K562 (cell line): ENCODE data around the gene SCIN. TPM values are rescaled to one million over a fixed set of nuclear protein-coding genes. Genes with fewer than 3 reads are reported as not detected.

Source experiments
- ADNP ChIP-seq: fragments of 200-800 bp; sonication (Bioruptor generic); IDR thresholded peaks from 2 replicates; pipeline ENCODE4 v1.6.1; 2016; ENCODE audit warnings: missing genetic modification characterization, missing compliant biosample characterization
- BCL6 ChIP-seq: fragments of 250-450 bp; sonication (Bioruptor Pico); IDR thresholded peaks from 2 replicates; pipeline ENCODE4 v1.4.0; 2020
- CBX8 ChIP-seq: fragments of 200-600 bp; sonication (generic); IDR thresholded peaks from 2 replicates; pipeline ENCODE4 v1.6.1; 2012; ENCODE audit warnings: borderline replicate concordance, mixed run types, low read depth, mild to moderate bottlenecking, moderate library complexity, mixed read lengths, low read length, control low read depth, inconsistent platforms; ENCODE audit not compliant: poor library complexity, severe bottlenecking; ENCODE audit errors: extremely low read depth
- CSDE1 ChIP-seq, 2 experiments: fragments of 450-650 bp; IDR thresholded peaks; 2 replicates each; pipeline ENCODE4 v1.6.1; 2016; ENCODE audit warnings: mild to moderate bottlenecking in 1 of 2
- EP300 ChIP-seq: IDR thresholded peaks from 2 replicates; pipeline ENCODE4 v1.6.1; 2012; ENCODE audit warnings: low read length, improper control_type of control experiment
- FOXA3 ChIP-seq, 2 experiments: fragments of 450-650 bp in 1 of 2; sonication (generic) in 1 of 2; formaldehyde crosslinking; IDR thresholded peaks in 1 of 2; conservative IDR thresholded peaks in 1 of 2; 2 replicates each; pipeline versions ENCODE4 v1.4.0 to v1.8.0; 2020 to 2022; ENCODE audit warnings: mild to moderate bottlenecking in 2 of 2, missing genetic modification reagents in 1 of 2
- FOXO4 ChIP-seq: fragments of 450-650 bp; formaldehyde crosslinking; IDR thresholded peaks from 2 replicates; pipeline ENCODE4 v1.4.0; 2020; ENCODE audit warnings: mild to moderate bottlenecking, moderate library complexity
- HNRNPL ChIP-seq: fragments of 200-400 bp; formaldehyde crosslinking; IDR thresholded peaks from 2 replicates; pipeline ENCODE4 v1.6.1; 2017; ENCODE audit warnings: low read depth, mild to moderate bottlenecking, low read length
- IRF1 ChIP-seq: sonication (generic); formaldehyde crosslinking; IDR thresholded peaks from 2 replicates; pipeline ENCODE4 v1.8.0; 2022; ENCODE audit warnings: missing genetic modification reagents, mild to moderate bottlenecking, borderline replicate concordance
- KHSRP ChIP-seq: fragments of 450-650 bp; IDR thresholded peaks from 2 replicates; pipeline ENCODE4 v1.6.1; 2017
- KLF10 ChIP-seq: fragments of 250-450 bp; sonication (Bioruptor Pico); IDR thresholded peaks from 2 replicates; pipeline ENCODE4 v1.6.1; 2021; ENCODE audit warnings: matching md5 sums
- MAX ChIP-seq: sonication (generic); formaldehyde crosslinking; IDR thresholded peaks from 2 replicates; pipeline ENCODE4 v1.9.0; 2022; ENCODE audit warnings: mild to moderate bottlenecking, missing genetic modification reagents
- MBD2 ChIP-seq: sonication (generic); IDR thresholded peaks from 2 replicates; pipeline ENCODE4 v1.6.1; 2016; ENCODE audit warnings: low read depth, borderline replicate concordance
- MED1 ChIP-seq: sonication (generic); formaldehyde crosslinking; IDR thresholded peaks from 2 replicates; pipeline ENCODE4 v1.8.1; 2023; ENCODE audit warnings: missing genetic modification reagents, borderline replicate concordance
- MEIS2 ChIP-seq: fragments of 450-650 bp; IDR thresholded peaks from 2 replicates; pipeline ENCODE4 v1.6.1; 2014; ENCODE audit warnings: mild to moderate bottlenecking; ENCODE audit not compliant: partially characterized antibody
- PATZ1 ChIP-seq: fragments of 250-450 bp; sonication (Bioruptor Pico); IDR thresholded peaks from 2 replicates; pipeline ENCODE4 v1.5.0; 2020; ENCODE audit warnings: mild to moderate bottlenecking, borderline replicate concordance
- SIX5 ChIP-seq, 2 experiments: IDR thresholded peaks; 2 replicates each; pipeline ENCODE4 v1.6.1; 2011; ENCODE audit warnings: low read length in 2 of 2, borderline replicate concordance in 1 of 2, low read depth in 1 of 2, mild to moderate bottlenecking in 1 of 2, moderate library complexity in 1 of 2; ENCODE audit not compliant: insufficient read depth in 1 of 2
- SRSF3 ChIP-seq: fragments of 200-400 bp; formaldehyde crosslinking; IDR thresholded peaks from 2 replicates; pipeline ENCODE4 v1.6.1; 2016; ENCODE audit warnings: mild to moderate bottlenecking, low read length, moderate library complexity; ENCODE audit not compliant: insufficient read depth
- TBP ChIP-seq: optimal IDR thresholded peaks from 2 replicates; pipeline ENCODE3; 2011; ENCODE audit warnings: low read depth, low read length, improper control_type of control experiment
- ZBTB33 ChIP-seq: sonication (generic); formaldehyde crosslinking; IDR thresholded peaks from 2 replicates; pipeline ENCODE4 v1.8.1; 2023; ENCODE audit warnings: mild to moderate bottlenecking, missing genetic modification reagents
- ZNF830 ChIP-seq: fragments of 250-450 bp; sonication (Bioruptor Pico); IDR thresholded peaks from 2 replicates; pipeline ENCODE4 v1.5.0; 2021; ENCODE audit warnings: mild to moderate bottlenecking
- ZZZ3 ChIP-seq: fragments of 450-650 bp; IDR thresholded peaks from 2 replicates; pipeline ENCODE4 v1.6.1; 2016; ENCODE audit warnings: antibody characterized with exemption, mild to moderate bottlenecking, moderate library complexity
- polyA plus RNA-seq, 8 experiments: library from polyadenylated mRNA; depleted of rRNA in 4 of 8; stranded (reverse) in 5 of 8; unstranded in 3 of 8; fragments of >200 nt; fragmentation: Nextera tagmentation in 2 of 8; fragmentation: Illumina TruSeq in 1 of 8; extraction: Ambion mirVana in 2 of 8; extraction: Trizol in 1 of 8; gene quantifications; 2 replicates each; pipeline versions ENCODE4 v1.2.1 to v1.2.3, GENCODE V29; 2011 to 2014; ENCODE audit warnings: inconsistent platforms in 1 of 8, missing spikeins in 1 of 8
- total RNA-seq, 7 experiments: library from RNA; depleted of rRNA in 6 of 7; stranded (reverse); fragments of >200 nt in 6 of 7; fragmentation: Illumina TruSeq in 2 of 7; extraction: Trizol in 2 of 7; gene quantifications; 2 replicates each; pipeline versions ENCODE4 v1.2.1 to v1.2.3, GENCODE V29; 2011 to 2021; ENCODE audit warnings: low replicate concordance in 1 of 7

SCIN gene
- total and polyA plus RNA-seq, 9 of the 15 experiments (the other 6 are each of a cell fraction or from before 2014, with no cell fraction given) = 0.67 to 18.2 (median 10.6) TPM

GRCh38 chr7:12686234-12686890, 115.8 kb downstream of the SCIN start (continued):
- peak; percentile 89 for TF ChIP-seq MAX
- TF ChIP-seq ADNP = peak; percentile 69
- TF ChIP-seq FOXA3 (CRISPR knock-in tag; conservative IDR thresholded peaks at IDR 0.05 in 1 of 2, IDR thresholded peaks at IDR 0.05 in 1 of 2) = no peak; a peak in 1 of 4 replicates
- peak; percentile 99 for TF ChIP-seq ZBTB33
- no peak for TF ChIP-seq ZZZ3
- TF ChIP-seq ZNF830 (CRISPR knock-in tag) = no peak
- TF ChIP-seq CSDE1 (IDR thresholded peaks at IDR 0.05) = peak in 1 of 2 experiments; percentile 85; a peak in 2 of 4 replicates
- no peak for TF ChIP-seq SIX5 (IDR thresholded peaks at IDR 0.05; ENCODE audit: borderline replicate concordance in 1 of 2, insufficient read depth in 1 of 2, low read depth in 1 of 2, low read length in 2 of 2)
- TF ChIP-seq TBP = peak; percentile 64
- no peak for TF ChIP-seq PATZ1 (CRISPR knock-in tag)
- peak; percentile 35; the same call in 1 of the 2 replicates for TF ChIP-seq EP300
- TF ChIP-seq KHSRP = no peak; the same call in 1 of the 2 replicates
- no peak for TF ChIP-seq IRF1 (CRISPR knock-in tag)
- no peak for TF ChIP-seq HNRNPL
- no peak for TF ChIP-seq SRSF3
- TF ChIP-seq FOXO4 (CRISPR knock-in tag) = no peak
- peak; percentile 18; the same call in 1 of the 2 replicates for TF ChIP-seq MBD2
- TF ChIP-seq MED1 (CRISPR knock-in tag) = no peak
- TF ChIP-seq BCL6 (CRISPR knock-in tag) = no peak
- TF ChIP-seq KLF10 (CRISPR knock-in tag) = no peak
- TF ChIP-seq MEIS2 = peak; percentile 10
- TF ChIP-seq CBX8 = no peak
